Fibroblast of skin of scalp (primary cell): ENCODE results near the gene METTL23.

Experiments used
- DNase-seq: peaks from one replicate; pipeline ENCODE4 v3.0.0-alpha.2; 2013

Gene METTL23

GRCh38 chr17:76775021-76775600, 48.5 kb downstream of the METTL23 start:
- DNase-seq = no peak

DNA sequence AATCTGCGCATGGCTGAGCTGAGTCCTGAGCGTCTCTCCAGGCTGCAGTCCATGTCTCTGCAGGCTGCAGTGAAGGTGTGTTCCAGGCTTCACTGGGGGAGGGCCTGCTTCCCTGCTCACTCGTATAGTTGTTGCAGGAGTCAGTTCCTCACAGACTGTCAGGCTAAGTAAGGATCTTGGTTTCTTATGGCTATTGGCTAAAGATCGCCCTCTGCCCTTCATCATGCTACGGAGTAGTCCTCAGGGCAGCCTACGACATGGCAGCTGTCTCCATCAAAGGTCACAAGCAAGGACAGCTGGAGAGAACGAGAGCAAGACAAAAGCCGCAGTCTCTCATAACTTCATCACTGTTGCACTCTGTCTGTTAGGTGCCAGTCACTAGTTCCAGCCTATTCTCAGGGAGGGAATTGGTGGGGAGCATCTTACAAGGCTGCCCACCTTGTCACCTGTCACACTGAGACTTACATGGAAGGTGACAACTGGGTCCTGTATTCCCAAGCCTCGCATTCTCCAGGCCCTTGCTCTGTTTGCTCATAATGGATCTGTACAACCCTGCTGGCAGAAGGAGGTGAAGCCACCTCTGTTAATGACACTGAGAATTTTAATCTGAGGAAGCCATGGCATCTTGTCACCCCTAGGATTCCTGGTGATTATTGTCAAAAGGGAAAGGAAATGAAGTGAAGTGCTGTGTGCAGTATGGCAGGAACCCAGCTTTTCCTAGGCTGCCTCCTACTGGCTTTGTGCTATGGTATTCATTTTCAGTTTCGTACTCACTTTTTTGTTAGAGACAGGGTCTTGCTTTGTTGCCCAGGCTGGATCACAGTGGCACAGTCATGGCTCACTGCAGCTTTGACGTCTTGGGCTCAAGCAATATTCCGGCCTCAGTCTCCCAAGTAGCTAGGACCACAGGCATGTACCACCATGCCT, 54.7 kb downstream of the METTL23 start:
- no peak for DNase-seq

DNA sequence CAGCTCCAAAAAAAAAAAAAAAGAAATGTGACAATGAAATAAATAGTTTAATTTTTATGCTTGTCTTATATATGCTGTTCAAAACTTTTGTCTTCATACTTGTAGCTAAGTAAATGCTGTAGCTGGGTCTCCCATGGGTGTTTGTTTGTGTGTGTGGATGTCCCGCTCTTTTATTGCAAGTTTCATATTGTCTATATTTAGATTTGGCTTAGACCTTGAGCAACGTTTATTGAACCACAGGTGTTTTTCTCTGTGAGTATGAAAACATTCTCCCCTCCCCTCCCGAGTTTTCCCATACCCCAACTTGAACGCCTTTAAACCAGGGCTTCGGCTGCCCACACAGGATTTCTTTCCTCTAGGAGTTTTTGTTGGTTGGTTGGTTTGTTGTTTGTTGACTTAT, 56.5 kb downstream of the METTL23 start:
- no peak for DNase-seq
